ENCODE results near the gene ARL2BP.

ARL2BP gene

DNA sequence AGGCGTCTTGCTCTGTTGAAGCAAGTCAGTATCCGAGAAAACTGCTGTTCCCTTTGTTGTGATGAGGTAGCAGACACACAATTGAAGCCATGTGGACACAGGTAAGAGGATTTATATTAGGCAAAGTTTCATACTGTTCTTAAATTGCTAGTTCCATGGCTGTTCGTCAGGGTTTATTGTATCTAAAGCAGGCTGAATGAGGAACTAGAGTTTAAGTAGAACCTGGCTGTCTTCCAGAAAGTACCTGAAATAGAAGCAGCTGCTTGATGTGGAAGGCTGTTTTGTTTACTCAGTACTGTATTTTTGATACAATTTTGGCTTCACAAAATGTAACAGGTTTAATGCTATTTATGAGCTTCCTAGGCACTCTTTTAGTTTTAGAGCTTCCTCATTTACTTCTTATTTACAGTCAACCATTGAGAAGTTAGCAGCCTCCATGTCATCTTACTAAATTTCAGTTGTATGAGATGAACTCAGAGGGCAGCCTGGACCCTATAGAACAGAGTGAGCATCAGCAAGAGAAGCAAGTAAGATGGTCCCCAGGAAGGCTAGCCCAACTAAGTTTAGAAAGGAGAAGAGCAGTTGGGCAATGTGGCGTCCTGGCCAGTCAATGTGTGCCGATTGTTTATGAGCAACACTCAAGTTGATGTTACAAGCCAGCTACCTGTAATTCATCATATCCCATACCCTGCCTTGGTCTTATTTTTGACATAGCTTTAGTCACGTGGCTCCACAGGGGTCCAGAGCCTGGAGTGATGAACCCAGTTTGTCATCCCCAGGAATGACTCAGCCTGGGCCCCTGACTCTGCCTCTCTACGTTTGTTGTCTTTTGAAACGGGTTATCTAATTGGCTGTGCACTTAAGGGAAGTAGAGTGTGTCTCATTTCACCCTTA lies 9.7 kb upstream of the ARL2BP start:
- in situ Hi-C loops (cut with HindIII; ENCODE audit: low sequenced_read_pairs) = no loop called here

DNA sequence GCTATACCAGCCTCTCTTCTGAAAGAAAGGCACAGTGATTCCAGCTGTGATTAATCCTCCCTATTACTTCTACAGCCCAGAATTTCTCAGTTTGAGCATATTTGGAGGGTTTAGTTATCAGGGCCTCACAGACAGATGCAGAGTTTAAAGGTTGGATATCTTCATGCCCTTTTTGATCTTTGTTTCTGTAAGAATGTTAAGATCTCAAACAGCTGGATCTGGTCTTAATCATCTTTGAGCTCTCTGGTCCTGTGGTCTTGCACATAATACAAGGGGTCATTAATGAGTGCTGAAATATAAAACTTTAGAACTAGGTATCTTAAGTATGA lies 9.1 kb upstream of the ARL2BP start:
- in situ Hi-C loops (cut with HindIII; ENCODE audit: low sequenced_read_pairs) = no loop called here

DNA sequence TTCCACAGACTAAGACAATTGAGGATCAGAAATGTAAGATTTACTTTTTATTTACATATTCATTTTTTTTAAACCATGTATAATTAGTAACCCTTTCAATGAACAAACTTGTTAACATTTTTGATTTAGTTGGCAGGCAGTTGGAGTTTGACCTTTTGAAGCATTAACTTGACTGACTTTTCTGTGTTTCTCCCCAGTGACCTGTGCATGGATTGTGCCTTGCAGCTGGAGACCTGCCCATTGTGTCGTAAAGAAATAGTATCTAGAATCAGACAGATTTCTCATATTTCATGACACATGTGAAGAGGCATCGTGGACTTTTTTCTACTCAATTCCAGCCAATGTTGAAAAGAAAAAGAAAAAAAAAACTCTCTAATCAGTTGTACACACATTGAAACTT lies 6.4 kb upstream of the ARL2BP start:
- in situ Hi-C loops (cut with HindIII; ENCODE audit: low sequenced_read_pairs) = no loop called here

DNA sequence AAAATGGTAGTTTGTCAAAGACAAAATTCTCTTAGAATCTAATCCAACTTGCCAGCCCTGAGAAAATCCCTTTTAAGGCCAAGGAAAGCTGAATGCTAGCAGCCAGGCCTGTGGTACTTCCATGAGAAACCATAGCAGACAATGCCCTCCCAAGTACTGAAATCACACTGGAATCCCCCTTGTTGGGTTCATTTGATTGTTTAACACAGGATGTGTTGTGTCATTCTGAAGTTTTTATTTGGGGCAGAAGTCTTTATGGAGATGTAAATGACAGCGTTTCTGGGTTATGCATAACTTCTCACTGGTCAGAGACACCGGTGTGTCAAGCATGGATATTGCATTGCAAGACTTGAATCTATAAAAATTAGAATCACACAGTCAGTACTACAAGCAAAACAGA lies 6.0 kb upstream of the ARL2BP start:
- in situ Hi-C loops (cut with HindIII; ENCODE audit: low sequenced_read_pairs) = no loop called here

DNA sequence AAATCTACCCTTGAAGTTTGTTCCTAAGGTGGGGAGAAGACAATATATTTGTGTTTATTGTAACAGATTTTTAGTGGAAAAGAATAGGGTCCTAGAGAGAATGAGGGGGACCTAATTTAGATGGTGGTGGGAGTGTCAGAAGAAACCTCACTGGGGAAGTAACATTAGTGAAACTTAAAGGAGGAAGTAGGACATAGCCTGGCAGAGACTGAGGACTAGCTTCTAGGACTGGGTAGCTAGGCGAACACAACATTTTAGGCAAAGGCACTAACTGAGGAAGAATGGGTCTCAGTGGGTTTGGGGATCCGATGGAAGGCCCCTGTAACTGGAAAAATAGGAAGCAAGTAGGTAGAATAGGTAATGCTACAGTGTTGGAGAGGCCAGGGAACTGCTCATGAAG lies 4.2 kb upstream of the ARL2BP start:
- in situ Hi-C loops (cut with HindIII; ENCODE audit: low sequenced_read_pairs) = no loop called here

DNA sequence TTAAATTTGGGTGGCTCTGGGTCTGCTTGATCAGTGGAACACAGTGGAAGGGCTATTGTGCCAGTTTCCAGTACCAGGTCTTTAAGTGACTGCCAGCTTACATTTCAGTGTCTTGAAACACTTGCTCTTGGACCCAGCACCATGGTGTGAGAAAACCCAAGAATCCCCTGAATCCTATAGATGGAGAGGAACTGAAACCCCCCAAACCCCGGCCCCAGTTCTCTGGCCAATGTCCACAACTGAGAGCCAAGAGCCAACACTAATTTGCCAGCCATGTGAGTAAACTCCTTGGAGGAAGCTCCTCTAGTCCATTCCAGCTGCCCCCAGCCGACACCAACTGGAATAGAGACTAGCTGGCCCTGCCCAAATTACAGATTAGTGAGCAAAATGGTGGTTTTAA lies 2.4 kb upstream of the ARL2BP start:
- in situ Hi-C loops (cut with HindIII; ENCODE audit: low sequenced_read_pairs) = no loop called here

DNA sequence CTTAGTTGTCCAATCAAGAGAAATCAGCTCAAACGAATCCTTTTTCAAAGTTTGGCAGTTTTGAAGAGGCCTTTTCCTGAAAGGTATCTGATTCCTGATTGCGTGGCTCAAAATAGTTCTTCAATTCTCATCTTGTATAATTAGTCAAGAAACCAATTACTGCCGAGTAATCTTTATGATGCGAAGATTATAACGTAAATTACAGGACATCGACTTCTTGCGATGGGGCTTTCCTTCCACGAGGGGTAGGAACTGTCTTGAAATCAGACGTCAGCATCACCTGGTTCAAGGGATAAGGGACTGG lies 644 bp upstream of the ARL2BP start:
- in situ Hi-C loops (cut with HindIII; ENCODE audit: low sequenced_read_pairs) = no loop called here

DNA sequence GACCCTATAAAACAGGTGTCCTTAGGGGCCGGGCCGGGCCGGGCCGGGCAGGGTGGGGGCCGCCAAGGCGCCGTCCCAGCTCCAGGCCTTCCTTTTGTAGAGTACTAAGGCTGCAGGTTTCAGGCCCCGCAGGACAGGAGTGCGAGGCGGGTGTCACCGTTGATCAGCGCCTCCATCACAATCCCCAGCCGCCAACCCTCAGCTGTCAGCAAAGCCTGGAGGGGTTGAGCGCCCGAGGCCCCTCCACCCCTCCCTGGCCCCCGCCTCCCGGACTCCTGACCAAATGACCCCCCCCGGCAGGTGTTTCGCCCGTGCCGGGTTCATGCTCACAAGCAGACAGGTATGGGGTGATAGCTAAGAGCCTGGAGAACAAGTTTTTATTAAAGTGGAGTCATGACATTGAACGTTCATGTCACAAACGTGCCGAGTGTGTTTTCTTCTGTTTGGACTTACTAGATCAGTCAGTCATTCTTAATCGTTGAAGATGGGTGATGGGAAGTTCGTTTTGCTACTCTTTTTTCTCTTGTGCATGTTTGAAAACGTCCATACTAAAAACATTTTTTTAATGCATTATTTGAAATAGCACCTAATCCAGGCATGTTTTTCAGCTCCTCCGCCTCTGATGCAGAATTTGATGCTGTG lies 534 bp downstream of the ARL2BP start:
- in situ Hi-C loops (cut with HindIII; ENCODE audit: low sequenced_read_pairs) = no loop called here

DNA sequence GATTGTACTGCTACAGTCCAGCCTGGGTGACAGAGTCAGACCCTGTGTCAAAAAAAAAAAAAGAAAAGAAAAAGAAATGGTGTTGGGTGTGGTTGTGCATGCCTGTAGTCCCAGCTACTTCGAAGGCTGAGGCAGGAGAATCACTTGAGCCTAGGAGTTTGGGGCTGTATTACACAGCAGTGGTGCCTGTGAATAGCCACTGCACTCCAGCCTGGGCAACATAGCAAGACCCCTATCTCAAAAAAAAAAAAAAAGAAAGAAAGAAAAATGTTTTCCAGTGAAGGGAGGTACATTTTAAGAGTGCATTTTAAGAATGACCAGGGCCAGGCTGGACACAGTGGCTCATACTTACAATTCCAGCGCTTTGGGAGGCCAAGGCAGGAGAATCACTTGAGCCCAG lies 6.3 kb downstream of the ARL2BP start:
- in situ Hi-C loops (cut with HindIII; ENCODE audit: low sequenced_read_pairs) = no loop called here

DNA sequence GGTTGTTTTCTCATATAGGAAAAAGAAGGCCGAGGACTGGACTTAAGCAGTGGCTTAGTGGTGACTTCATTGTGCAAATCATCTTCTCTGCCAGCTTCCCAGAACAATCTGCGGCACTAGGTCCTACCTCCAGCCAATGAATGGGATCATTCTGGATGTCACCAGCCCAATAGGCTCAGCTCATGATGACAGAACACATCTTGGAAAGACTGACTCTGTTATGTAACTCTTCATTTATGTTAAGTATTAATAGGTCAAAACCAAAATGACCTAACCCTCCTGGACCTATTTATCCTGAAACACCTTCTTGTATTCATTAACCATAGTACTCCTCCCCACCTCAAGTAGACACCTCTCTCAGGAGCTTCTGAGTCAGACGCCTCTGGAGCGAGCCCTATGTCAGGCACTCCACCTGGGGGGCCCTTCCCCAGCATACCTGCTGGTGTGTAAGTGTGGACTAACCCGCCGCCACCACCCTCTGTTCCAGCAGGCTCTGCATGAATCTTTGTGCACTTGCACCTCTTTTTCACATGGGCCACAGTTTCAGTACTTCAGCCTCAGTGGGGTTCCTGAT lies 7.2 kb downstream of the ARL2BP start:
- in situ Hi-C loops (cut with HindIII; ENCODE audit: low sequenced_read_pairs) = no loop called here

DNA sequence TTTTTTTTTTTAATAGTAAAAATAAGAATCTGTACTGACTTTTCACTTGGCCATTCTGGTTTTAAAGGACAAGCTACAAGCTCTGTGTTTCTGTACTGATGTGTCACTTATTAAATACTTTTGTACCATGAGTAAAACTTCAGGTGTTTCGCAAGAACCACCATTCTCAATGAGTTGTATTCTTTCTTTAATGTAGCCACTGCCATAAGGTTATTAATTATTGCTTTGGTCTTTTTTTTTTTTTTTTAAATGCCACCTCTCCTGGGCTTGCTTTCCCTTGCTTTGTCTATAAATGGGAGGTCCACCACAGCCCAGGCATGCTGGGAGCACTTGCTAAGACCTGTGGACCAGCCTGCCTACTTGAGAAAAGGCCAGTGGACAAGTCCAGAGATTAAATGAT lies 8.4 kb downstream of the ARL2BP start:
- in situ Hi-C loops (cut with HindIII; ENCODE audit: low sequenced_read_pairs) = no loop called here

DNA sequence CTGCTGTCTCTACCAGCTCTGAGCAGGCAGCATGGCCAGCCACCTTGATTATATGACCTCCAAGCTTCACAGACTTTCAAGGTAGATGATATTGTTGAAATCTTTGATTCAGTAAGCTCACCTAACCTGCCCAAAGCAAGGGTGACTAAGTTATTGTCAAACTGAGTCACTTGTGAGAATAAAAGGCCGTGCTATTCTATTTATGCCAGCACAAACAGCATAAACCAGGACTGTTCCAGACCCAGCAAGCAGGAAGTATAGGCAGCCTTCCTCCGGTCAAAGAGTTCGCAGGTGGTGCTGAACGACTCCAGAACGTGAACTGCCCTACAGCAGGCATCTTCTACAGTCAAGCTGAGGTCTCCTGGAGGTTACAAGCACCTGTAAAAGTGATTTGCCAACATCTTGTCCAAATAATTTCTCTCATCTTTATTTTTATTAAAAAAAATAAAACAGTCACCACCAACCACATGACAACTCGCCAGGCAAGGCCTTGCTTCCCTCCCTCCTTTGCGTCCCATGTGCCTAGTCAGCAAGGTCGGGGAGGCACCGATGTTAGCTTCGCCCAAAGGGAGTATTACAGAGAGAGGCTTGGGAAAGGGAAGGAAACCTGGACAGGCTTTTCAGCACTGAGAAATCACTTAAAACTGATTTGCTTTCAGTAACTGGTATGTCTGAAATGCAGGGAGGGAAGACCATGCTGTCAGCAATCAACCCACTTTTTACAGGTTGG lies 10.8 kb downstream of the ARL2BP start:
- in situ Hi-C loops (cut with HindIII; ENCODE audit: low sequenced_read_pairs) = no loop called here

DNA sequence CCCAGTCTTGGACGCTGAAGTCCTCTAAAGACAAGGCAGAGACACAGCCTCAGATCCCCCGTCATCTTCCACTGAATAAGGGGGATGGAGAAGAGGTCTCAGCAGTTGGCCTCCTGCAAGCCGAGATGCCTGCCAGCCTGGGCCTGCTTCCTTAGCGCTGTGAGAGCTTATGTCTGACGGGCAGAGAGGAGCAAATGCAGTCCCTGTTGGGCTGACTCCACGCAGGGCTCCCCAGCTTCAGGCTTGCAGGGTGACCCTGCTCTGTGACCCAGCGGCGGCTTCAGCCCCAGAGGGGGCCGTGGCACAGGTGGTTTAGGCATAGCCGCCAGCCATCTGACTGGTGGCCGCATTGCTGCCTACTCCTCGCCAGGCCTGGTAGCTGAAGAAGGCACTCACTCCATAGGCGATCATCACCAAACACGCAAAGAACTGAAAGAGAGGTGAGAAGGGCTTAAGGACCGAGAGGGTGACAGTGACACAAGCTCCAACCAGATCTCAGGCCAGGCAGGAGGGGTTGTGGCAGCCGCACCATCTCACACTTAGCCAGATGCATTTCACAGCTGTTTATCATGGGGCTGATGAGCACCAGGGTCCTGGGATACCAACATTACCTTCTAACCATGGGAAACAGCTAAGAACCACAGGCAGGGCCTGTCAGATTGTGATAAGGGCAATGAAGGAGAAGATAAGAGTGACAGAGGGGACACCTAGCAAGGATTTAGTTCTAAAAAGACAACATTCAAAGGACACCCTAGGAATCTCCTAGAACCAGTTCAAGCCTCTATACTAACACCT lies 11.7 kb downstream of the ARL2BP start:
- in situ Hi-C loops (cut with HindIII; ENCODE audit: low sequenced_read_pairs) = no loop called here

DNA sequence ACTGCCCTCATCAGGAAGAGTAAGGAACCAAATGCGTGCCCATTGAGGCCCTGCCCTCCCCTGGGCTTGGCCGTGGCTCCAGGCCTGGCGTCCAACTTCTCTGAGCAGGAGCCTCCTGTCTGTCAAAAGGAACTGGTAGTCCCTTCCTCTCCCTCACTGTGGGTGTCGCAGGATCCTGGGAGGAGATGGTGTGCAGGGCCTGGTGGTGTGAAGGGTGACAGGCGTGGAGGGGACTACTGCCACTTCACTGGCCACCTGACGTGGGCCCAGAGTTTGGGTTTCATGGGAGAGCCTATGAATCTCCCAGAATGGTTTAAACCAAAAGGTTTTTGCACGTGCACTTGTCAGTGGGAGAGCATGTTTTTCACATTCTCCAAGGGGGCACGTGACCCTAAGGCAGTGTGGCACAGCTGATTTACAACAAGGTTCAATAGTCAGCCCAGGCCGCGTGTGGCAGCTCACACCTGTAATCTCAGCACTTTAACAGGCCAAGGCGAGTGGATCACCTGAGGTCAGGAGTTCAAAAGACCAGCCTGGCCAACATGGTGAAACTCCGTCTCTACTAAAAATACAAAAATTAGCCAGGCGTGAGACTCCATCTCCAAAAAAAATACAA lies 12.5 kb downstream of the ARL2BP start:
- in situ Hi-C loops (cut with HindIII; ENCODE audit: low sequenced_read_pairs) = no loop called here

DNA sequence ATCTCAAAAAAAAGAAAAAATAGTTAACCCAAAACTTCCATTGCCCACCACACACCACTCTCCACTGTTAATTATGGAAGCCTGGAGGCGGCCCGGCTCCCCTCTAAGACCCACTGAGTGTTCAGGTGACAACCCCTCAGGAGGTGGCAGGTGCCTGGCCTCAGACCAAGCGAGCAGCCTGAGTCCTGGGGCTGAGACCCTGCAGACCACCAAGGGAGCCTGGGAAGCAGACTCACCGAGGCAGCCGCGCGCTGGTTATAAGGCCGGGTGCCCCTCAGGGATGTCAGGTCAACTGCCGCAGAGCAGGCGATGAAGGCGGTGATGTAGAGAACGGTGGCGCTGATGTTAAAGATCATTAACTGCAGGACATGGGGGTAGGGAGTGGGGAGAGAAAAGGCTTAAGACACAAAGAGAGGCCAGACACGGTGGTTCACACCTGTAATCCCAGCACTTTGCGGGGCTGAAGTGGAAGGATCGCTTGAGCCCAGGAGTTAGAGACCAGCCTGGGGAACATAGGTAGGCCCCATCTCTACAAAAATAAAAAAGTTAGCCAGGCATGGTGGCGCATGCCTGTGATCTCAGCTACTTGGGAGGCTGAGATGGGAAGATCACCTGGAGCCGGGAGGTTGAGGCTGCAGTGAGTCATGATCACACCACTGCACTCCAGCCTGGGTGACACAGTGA lies 13.3 kb downstream of the ARL2BP start:
- in situ Hi-C loops (cut with HindIII; ENCODE audit: low sequenced_read_pairs) = no loop called here

DNA sequence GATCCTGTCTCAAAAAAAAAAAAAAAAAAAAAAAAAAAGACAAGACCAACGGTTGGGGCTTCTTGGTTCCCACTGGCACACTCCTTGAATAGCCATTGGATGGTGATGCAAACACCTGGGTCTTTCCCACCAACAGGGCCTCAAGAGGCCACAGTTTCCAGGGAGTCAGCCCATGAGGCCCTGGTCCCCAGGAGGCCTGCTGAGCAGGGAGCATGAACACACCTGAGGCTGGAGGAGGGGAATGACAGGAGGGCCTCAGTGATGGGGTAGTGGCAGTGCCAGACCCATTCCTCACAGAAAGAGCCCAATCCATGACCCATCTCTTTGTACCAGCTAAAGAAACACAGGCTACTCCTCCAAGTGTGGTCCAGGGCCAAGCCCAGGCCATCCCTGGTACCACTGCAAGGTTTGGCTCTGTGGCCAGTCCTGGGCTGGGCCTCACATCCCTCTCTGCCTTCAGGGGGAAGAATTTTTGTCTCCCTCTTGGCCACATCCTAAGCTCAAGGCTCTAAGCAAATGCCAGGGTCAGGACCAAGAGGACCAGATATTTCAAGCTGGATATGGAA lies 13.9 kb downstream of the ARL2BP start:
- in situ Hi-C loops (cut with HindIII; ENCODE audit: low sequenced_read_pairs) = no loop called here

DNA sequence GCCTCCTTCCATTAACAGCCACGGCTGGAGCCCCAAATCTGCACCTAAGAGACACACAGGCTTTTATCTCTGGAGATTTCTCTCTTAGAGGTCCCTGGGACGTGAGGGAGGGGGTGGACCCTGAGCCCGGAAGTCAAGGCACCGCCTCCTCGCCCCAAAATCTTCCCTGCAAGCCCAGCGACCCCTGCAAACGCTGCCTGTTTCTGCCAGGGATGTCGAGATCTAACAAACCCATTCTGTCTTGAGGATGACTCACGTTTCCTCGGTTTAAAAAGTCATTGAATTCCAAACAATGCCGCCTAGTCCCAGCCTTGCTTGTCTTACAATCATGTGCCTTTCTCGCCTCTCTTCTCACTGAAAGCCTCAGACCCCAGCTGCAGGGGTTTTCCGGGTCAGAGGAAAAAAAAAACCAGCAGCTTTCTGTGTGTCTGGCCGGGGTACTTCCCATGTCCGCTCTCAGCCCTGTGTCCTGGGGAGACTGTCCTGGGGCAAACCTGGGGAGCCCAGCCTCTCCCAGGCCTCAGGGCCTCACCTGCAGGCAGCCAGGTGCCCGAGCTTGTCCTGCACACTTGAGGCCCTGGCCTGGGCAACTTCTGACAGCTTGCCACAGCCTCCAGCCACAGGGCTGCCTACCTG lies 15.4 kb downstream of the ARL2BP start:
- in situ Hi-C loops (cut with HindIII; ENCODE audit: low sequenced_read_pairs) = no loop called here

DNA sequence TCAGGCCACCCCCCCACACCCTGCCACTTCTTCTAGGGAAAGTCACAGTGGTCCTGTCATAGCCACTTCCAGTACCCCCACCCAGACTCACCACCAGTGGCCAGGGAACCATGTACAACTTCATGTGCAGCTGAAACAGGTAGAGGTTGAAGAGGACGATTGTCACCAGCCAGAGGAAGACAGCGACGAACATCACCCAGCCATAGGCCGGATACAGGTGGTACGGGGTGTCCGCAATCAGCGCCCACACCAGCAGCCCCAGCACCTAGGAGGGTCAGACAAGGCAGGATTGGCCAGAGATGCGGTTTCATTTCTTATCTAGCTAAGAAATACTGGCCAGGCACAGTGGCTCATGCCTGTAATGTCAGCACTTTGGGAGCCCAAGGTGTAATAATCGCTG lies 16.7 kb downstream of the ARL2BP start:
- in situ Hi-C loops (cut with HindIII; ENCODE audit: low sequenced_read_pairs) = no loop called here

DNA sequence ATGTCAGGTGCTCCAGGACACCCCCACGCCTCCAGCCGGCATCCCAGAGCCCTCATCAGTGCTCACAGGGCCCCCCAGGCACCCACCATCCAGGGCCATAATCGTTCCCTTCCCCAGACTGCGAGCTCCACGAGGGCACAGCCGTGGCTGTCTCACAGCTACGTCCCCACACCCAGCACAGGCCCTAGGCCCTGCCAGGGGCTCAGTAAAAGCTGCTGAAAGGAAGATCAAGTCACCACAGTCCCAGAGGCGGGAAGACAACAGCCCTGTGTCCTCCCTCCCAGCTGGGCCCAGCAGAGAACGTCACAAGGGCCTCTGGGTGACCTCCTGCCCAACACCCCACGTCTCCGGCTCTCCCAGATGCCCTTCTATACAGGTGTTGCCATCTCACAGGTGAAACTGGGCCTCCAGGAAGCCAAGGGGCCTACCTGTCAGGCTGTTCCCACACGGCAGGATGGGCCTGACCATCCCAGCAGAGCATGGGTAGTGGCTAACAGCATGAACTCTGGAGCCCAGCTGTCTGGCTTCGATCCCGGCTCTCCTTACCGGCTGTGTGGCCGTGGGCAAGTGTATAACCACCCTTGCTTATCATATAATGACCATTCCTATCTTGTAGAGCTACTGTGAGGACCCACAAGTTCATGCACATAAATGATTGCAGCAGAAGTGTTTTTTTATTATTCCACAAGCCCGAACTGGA lies 17.9 kb downstream of the ARL2BP start:
- in situ Hi-C loops (cut with HindIII; ENCODE audit: low sequenced_read_pairs) = no loop called here
